GM21515 (cell line): ENCODE data around the gene CCDC59.

Experiments
- ATAC-seq: cut with Tn5 transposase; IDR thresholded peaks from one replicate; pipeline ENCODE4 v1.9.1; 2021; ENCODE audit not compliant: unreplicated experiment

CCDC59 gene

DNA sequence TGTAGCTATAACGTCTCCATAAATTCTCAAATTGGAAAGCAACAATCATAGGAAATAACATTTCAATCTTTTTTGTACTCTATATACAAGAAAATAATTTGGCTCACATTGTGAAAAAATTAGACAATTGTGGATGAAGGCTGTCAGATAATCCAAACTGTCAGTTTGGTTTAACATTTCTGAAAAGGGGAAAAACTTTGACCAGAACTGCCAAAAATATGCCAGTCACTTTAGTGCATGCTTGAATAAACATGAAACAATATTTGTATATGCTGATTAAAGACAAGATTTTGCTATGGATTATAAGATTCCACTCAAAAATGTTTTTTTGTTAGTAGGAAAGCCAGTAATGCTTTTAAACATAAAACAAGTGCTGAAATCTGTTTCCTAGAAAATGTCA lies 38.9 kb downstream of the CCDC59 start:
- no peak for ATAC-seq

DNA sequence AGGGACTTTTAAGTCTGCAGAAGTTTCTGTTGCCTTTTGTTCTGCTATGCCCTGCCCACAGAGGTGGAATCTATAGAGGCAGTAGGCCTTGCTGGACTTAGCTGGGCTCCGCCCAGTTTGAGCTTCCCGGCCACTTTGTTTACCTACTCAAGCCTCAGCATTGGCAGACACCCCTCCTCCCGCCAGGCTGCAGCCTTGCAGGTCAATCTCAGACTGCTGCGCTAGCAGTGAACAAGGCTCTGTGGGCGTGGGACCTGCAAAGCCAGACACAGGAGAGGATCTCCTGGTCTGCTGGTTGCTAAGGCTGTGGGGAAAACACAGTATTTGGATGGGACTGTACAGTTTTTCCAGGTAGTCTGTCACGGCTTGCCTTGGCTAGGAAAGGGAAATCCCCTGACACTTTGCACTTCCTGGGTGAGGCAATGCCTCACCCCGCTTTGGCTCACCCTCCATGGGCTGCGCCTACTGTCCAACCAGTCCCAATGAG lies 43.7 kb downstream of the CCDC59 start:
- ATAC-seq = no peak
